GM18951 (cell line): ENCODE data around the gene RGS13.

ENCODE experiments used
- POLR2A ChIP-seq: IDR thresholded peaks from 4 replicates; pipeline ENCODE4 v1.6.1; 2011; ENCODE audit warnings: mild to moderate bottlenecking; ENCODE audit not compliant: insufficient read length, insufficient read depth; ENCODE audit errors: extremely low read depth
- in situ Hi-C: fragments of 300-500 bp; cut with MboI; formaldehyde crosslinking; loops from one replicate; pipeline ENCODE4 v1.12.0; 2022; ENCODE audit warnings: low sequenced_read_pairs, mixed read lengths, inconsistent platforms; ENCODE audit not compliant: unreplicated experiment

Gene RGS13

GRCh38 chr1:192703283-192704206 is 67.6 kb downstream of the RGS13 start:
- TF ChIP-seq POLR2A: no peak
- in situ Hi-C loops: no loop called here

- TF ChIP-seq POLR2A: no peak
- in situ Hi-C loops: no loop called here
Observed at GRCh38 chr1:192705510-192705909, 69.6 kb downstream of the RGS13 start.

GRCh38 chr1:192706936-192707335 is 71.0 kb downstream of the RGS13 start:
- in situ Hi-C loops: no loop called here
- TF ChIP-seq POLR2A: no peak

GRCh38 chr1:192707978-192708547 is 72.1 kb downstream of the RGS13 start:
- TF ChIP-seq POLR2A: no peak
- in situ Hi-C loops: no loop called here

GRCh38 chr1:192709544-192709943 is 73.6 kb downstream of the RGS13 start:
- TF ChIP-seq POLR2A: no peak
- in situ Hi-C loops: no loop called here
